ENCODE data around the gene SATB1.

GRCh38 chr3:18394384-18394995, 30.6 kb downstream of the SATB1 start:
- TF ChIP-seq CTCF (conservative IDR thresholded peaks at IDR 0.05; ENCODE audit: low read depth in 2 of 2): no peak
- TF ChIP-seq CREB1 (CRISPR knock-in tag; IDR thresholded peaks at IDR 0.05; ENCODE audit: low read depth): no peak
- no peak for TF ChIP-seq JUNB (IDR thresholded peaks at IDR 0.05; ENCODE audit: unreplicated experiment)
- no peak for TF ChIP-seq EZH2 (IDR thresholded peaks at IDR 0.05; ENCODE audit: low read depth, unreplicated experiment)
- TF ChIP-seq POLR2AphosphoS5 (IDR thresholded peaks at IDR 0.05; ENCODE audit: low read depth): no peak
- TF ChIP-seq, protein P1, sequence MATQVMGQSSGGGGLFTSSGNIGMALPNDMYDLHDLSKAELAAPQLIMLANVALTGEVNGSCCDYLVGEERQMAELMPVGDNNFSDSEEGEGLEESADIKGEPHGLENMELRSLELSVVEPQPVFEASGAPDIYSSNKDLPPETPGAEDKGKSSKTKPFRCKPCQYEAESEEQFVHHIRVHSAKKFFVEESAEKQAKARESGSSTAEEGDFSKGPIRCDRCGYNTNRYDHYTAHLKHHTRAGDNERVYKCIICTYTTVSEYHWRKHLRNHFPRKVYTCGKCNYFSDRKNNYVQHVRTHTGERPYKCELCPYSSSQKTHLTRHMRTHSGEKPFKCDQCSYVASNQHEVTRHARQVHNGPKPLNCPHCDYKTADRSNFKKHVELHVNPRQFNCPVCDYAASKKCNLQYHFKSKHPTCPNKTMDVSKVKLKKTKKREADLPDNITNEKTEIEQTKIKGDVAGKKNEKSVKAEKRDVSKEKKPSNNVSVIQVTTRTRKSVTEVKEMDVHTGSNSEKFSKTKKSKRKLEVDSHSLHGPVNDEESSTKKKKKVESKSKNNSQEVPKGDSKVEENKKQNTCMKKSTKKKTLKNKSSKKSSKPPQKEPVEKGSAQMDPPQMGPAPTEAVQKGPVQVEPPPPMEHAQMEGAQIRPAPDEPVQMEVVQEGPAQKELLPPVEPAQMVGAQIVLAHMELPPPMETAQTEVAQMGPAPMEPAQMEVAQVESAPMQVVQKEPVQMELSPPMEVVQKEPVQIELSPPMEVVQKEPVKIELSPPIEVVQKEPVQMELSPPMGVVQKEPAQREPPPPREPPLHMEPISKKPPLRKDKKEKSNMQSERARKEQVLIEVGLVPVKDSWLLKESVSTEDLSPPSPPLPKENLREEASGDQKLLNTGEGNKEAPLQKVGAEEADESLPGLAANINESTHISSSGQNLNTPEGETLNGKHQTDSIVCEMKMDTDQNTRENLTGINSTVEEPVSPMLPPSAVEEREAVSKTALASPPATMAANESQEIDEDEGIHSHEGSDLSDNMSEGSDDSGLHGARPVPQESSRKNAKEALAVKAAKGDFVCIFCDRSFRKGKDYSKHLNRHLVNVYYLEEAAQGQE (IDR thresholded peaks at IDR 0.05; ENCODE audit: unreplicated experiment): no peak
- TF ChIP-seq ETS1 (IDR thresholded peaks at IDR 0.05): no peak
